Neural progenitor cell (in vitro differentiated cells): ENCODE data around the gene PLCB1.

Source experiments
- EZH2 ChIP-seq: fragments of 200-600 bp; sonication (generic); IDR thresholded peaks from 2 replicates; pipeline ENCODE4 v1.6.1; 2017; ENCODE audit warnings: antibody characterized with exemption, mild to moderate bottlenecking, moderate library complexity
- EZH2phosphoT487 ChIP-seq: fragments of 200-600 bp; sonication (generic); IDR thresholded peaks from 2 replicates; pipeline ENCODE4 v1.6.1; 2017; ENCODE audit warnings: antibody characterized with exemption
- TF ChIP-seq, protein P1 (sequence below): fragments of 200-600 bp; sonication (generic); IDR thresholded peaks from 2 replicates; pipeline ENCODE4 v1.5.1; 2017; ENCODE audit warnings: antibody characterized with exemption, mild to moderate bottlenecking

DNA sequence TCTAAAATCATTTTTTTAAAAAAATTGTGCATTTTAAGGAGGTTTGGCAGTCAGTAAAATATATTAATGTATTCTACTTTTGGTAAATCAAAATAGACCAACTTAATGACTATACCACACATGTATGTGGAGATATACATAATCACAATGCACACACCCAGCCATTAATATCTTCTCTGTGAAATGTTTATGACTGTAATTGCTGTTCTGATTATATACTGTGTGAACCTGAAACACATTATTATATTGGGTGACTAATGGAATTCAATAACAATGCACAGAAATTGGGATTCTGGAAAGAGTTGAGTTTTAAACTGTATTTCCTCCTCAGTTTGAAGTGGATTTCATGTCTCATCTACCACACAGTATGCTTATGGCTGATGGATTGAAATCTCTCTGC is 233.6 kb downstream of the PLCB1 start:
- TF ChIP-seq EZH2phosphoT487 (no peak), EZH2 (no peak)
- TF ChIP-seq, protein P1, sequence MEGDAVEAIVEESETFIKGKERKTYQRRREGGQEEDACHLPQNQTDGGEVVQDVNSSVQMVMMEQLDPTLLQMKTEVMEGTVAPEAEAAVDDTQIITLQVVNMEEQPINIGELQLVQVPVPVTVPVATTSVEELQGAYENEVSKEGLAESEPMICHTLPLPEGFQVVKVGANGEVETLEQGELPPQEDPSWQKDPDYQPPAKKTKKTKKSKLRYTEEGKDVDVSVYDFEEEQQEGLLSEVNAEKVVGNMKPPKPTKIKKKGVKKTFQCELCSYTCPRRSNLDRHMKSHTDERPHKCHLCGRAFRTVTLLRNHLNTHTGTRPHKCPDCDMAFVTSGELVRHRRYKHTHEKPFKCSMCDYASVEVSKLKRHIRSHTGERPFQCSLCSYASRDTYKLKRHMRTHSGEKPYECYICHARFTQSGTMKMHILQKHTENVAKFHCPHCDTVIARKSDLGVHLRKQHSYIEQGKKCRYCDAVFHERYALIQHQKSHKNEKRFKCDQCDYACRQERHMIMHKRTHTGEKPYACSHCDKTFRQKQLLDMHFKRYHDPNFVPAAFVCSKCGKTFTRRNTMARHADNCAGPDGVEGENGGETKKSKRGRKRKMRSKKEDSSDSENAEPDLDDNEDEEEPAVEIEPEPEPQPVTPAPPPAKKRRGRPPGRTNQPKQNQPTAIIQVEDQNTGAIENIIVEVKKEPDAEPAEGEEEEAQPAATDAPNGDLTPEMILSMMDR, result no peak
